Lung (tissue), 12 donors: ENCODE measurements around the gene MECR. TPM values are rescaled to one million over a fixed set of nuclear protein-coding genes. Genes with fewer than 3 reads are reported as not detected.

ENCODE experiments used
- ATAC-seq: fragments of 200-7000 bp; cut with Tn5 transposase; one replicate; pipeline ENCODE4 v1.9.1; 2020; ENCODE audit warnings: moderate number of reproducible peaks; ENCODE audit not compliant: insufficient read depth, low FRiP score
- DNase-seq, 3 donors: peaks; one replicate each; pipeline ENCODE4 v3.0.0-alpha.2; 2013 to 2017
- H3K27ac ChIP-seq, 2 donors: one replicate each; pipeline ENCODE4 v1.5.1; 2013; ENCODE audit warnings: mild to moderate bottlenecking in 2 of 2, moderate library complexity in 2 of 2, control low read depth in 1 of 2, inconsistent platforms in 1 of 2, low read depth in 1 of 2, low read length in 1 of 2
- H3K27me3 ChIP-seq, 3 donors: one replicate each; pipeline ENCODE4 v1.5.1; 2013; ENCODE audit warnings: low read length in 2 of 3; ENCODE audit not compliant: control insufficient read depth in 3 of 3, insufficient read depth in 3 of 3
- H3K36me3 ChIP-seq, 4 donors: one replicate each; pipeline ENCODE4 v1.5.1; 2013; ENCODE audit warnings: low read length in 4 of 4, mild to moderate bottlenecking in 1 of 4, moderate library complexity in 1 of 4; ENCODE audit not compliant: control insufficient read depth in 4 of 4, insufficient read depth in 4 of 4
- H3K4me1 ChIP-seq, 5 donors: one replicate each; pipeline ENCODE4 v1.5.1; 2013; ENCODE audit warnings: low read length in 5 of 5, mild to moderate bottlenecking in 2 of 5, moderate library complexity in 1 of 5; ENCODE audit not compliant: control insufficient read depth in 5 of 5, insufficient read depth in 5 of 5
- H3K4me3 ChIP-seq: one replicate; pipeline ENCODE4 v1.5.1; 2013; ENCODE audit warnings: mild to moderate bottlenecking, control low read depth, moderate library complexity
- H3K9ac ChIP-seq, 2 donors: one replicate each; pipeline ENCODE4 v1.5.1; 2013; ENCODE audit warnings: low read length in 2 of 2, control low read depth in 1 of 2; ENCODE audit not compliant: insufficient read depth in 1 of 2
- H3K9me3 ChIP-seq, 4 donors: one replicate each; pipeline ENCODE4 v1.5.1; 2013; ENCODE audit warnings: low read length in 3 of 4, mild to moderate bottlenecking in 1 of 4, moderate library complexity in 1 of 4; ENCODE audit not compliant: control insufficient read depth in 4 of 4, insufficient read depth in 3 of 4
- CTCF ChIP-seq: IDR thresholded peaks from 2 replicates; pipeline ENCODE4 v1.5.1; 2012; ENCODE audit warnings: mild to moderate bottlenecking; ENCODE audit errors: control extremely low read depth, extremely low read depth
- WGBS, 2 donors: extraction: QIAGEN DNeasy Blood & Tissue Kit; methylation state at CpG; one replicate each; pipeline ENCODE4 v1.1.7; 2013; 5-methylcytosine and 5-hydroxymethylcytosine counted together
- polyA plus RNA-seq, 2 donors: library from polyadenylated mRNA; stranded (reverse); fragments of 200-250 nt; gene quantifications; one replicate each; pipeline ENCODE4 v1.2.1, GENCODE V29; 2013
- total RNA-seq, 2 donors: library from RNA; depleted of rRNA in 1 of 2; stranded (reverse); fragments of >200 nt in 1 of 2; gene quantifications; one replicate each; pipeline ENCODE4 v1.2.1, GENCODE V29; 2014 to 2021
- donor health status: control.
- donor health status: control.
- donor health status: Bipolar disorder and iron deficiency.
- donor health status: healthy.
- donor health status: DM: yes; HTN: yes; CAD: no.

Gene MECR
- total and polyA plus RNA-seq, 4 donors = 18.0 to 30.1 (median 23.2) TPM

GRCh38 chr1:29258189-29258975, 27.6 kb upstream of the MECR start:
- Histone ChIP-seq H3K27me3 (peaks cover 0 to 14% (median 3%) of the 10 kb centered on the region in 3 donors), H3K9ac (no peak overlapping the region), H3K27ac (no peak overlapping the region), H3K9me3 (no peaks in the 10 kb centered on the region), H3K4me1 (peaks cover 0 to 19% (median 6%) of the 10 kb centered on the region in 5 donors), H3K4me3 (no peak overlapping the region), H3K36me3 (peaks cover 0 to 1% (median 0%) of the 10 kb centered on the region in 4 donors)
- WGBS, 2 donors = 83 to 84% methylated on average over 16 of the region's 16 CpGs
- TF ChIP-seq CTCF = no peak
- DNase-seq (peak in 1 of 3 donors; percentile 11), ATAC-seq (no peak)

GRCh38 chr1:29256979-29257804, 26.5 kb upstream of the MECR start:
- no peak overlapping the region for H3K9ac ChIP-seq
- DNase-seq = peak; percentile 48 to 61 (median 49)

GRCh38 chr1:29256394-29256793, 25.7 kb upstream of the MECR start:
- Histone ChIP-seq H3K9me3 (no peaks in the 10 kb centered on the region), H3K36me3 (peaks cover 0 to 1% (median 0%) of the 10 kb centered on the region in 4 donors), H3K9ac (no peak overlapping the region), H3K4me1 (peaks cover 0 to 19% (median 6%) of the 10 kb centered on the region in 5 donors), H3K4me3 (no peak overlapping the region), H3K27me3 (peaks cover 0 to 14% (median 3%) of the 10 kb centered on the region in 3 donors), H3K27ac (no peak overlapping the region)
- DNase-seq (no peak), ATAC-seq (no peak)
- WGBS, 2 donors = 65 to 71% methylated on average over 5 of the region's 5 CpGs
- TF ChIP-seq CTCF = no peak

More at GRCh38 chr1:29256979-29257804, 26.5 kb upstream of the MECR start:
- TF ChIP-seq CTCF = no peak
- 52 to 65% methylated on average over 11 of the region's 11 CpGs for WGBS, 2 donors
- Histone ChIP-seq H3K27ac (no peak overlapping the region), H3K4me3 (no peak overlapping the region), H3K4me1 (peaks cover 0 to 19% (median 6%) of the 10 kb centered on the region in 5 donors), H3K9me3 (no peaks in the 10 kb centered on the region), H3K36me3 (peaks cover 0 to 1% (median 0%) of the 10 kb centered on the region in 4 donors), H3K27me3 (peaks cover 0 to 14% (median 3%) of the 10 kb centered on the region in 3 donors)
- no peak for ATAC-seq
